Measurements from ENCODE around the gene DENND1A.
A peak's percentile ranks its signal among the peaks of the same experiment; 100 is the strongest.

The DENND1A gene

DNA sequence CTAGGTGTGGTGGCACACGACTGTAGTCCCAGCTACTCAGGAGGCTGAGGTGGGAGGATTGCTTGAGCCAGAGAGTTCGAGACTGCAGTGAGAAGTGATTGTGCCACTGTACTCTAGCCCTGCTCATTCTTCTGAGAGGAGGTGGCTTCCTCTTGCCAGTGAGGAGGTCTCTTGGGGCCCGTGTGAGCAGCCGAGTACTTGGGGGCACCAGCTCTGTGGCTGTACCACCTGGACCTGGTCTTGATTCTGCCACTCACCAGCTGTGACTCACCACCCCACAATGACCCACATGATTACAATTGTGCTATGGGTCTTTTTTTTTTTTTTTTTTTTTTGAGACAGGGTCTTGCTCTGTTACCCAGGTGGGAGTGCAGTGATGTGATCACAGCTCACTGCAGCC is 592.0 kb downstream of the DENND1A start:
- DNase-seq (ENCODE audit: low read depth in 2 of 2): no peak

DNA sequence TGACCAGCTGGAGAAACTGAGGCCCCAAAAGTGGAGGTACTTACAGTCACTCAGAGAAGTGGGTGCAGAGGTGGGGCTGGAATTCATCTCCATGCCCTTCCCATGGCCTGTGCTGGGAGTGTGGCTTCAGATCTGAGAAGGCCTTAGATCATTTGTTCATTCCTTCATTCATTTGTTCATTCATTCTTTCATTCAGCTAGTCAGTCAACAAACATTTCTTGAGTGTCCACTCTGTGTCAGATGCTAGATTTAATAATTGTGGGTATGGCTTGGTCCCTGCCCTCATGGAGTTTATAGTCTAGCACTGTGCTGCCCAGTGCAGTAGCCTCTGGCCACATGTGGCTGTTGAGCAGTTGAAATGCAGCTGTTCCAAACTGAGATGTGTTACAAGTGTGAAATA is 593.0 kb downstream of the DENND1A start:
- no peak for DNase-seq (ENCODE audit: low read depth in 2 of 2)

DNA sequence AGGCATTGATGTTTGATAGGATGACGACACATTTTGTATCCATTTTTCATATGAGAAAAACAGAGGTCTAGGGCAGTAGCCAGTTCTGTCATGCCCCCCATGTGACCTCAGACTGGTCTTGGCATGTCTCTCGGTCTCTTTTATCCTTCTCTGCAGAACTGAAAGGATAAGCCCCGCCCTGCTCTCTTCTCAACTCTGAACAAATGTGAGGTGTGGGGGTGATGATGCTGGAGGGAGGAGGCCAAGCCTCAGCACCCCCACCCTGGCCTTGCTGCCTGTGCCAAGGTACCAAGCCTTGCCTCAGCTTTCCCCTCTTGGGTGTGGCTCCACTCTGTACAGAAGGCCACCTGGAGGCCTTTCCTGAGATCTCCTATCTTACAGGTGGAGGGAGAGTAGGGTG is 593.5 kb downstream of the DENND1A start:
- no peak for DNase-seq (ENCODE audit: low read depth in 2 of 2)

DNA sequence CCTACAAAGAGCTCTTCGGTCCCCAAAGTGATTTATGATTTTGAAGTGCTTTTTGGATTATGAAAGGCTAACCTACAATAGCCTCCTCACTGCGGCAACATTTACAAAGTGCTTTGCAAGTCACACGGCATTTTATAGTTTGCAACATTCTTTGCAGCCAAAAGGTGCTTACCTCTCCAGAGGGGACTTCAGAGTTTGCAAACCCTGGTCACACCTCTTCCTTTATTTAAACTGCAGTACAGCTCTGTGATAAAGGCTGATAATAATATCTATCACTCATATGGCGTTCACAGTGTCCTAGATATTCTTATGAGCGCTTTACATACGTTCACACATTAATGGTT is 594.0 kb downstream of the DENND1A start:
- no peak for DNase-seq (ENCODE audit: low read depth in 2 of 2)

DNA sequence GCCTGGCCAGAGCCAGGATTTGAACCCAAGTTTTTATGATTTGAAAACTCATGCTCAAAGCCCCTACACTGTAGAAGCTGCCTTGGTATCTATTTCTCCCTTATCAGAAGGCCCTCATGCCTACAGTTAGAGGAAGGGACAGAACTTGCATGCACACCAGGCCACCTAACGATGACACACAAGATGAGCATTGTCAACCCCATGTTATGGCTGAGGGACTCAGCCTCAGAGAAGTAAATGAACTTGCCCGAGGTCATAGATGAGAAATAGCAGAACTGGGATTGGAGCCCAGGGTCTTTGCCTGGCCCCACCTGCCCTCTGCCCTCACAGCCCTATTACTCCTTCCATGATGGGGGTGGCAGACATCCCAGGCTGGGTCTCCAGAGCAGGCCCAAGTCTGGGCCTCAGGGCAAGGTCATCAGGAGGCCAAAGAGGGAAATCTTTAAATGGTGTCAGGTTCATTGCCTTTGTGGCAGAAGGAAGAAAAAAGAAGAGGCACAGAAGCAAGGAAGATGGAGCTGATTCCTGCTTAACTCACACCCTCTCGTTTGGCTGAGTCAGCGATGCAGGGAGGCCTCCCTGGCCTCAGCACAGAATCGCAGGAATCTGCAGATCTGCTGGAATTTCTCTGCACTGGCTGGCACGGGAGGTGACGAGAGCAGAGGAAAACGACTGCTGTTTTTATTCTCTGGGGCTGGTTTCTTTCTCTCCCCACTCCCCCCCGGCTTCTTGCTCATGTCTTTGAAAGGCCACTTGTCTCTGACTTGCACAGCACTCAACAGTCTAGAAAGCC is 594.5 kb downstream of the DENND1A start:
- peak; percentile 63 for DNase-seq (ENCODE audit: low read depth in 2 of 2)

DNA sequence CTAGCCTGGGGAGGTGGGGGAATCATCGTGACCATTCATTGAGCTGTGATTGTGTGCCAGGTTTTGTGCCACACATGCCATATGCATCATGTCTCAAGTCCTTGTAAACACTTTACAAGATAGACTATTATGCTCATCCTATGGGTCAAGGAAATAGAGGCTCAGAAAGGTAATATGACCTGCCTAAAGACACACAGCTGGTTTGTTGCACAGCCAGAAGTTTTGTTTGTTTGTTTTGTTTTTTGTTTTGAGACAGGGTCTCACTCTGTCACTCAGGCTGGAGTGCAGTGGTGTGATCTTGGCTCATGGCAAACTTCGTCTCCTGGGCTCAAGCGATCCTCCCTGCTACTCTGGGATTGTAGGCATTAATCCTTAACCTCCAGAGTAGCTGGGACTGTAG is 595.3 kb downstream of the DENND1A start:
- DNase-seq (ENCODE audit: low read depth in 2 of 2): no peak

DNA sequence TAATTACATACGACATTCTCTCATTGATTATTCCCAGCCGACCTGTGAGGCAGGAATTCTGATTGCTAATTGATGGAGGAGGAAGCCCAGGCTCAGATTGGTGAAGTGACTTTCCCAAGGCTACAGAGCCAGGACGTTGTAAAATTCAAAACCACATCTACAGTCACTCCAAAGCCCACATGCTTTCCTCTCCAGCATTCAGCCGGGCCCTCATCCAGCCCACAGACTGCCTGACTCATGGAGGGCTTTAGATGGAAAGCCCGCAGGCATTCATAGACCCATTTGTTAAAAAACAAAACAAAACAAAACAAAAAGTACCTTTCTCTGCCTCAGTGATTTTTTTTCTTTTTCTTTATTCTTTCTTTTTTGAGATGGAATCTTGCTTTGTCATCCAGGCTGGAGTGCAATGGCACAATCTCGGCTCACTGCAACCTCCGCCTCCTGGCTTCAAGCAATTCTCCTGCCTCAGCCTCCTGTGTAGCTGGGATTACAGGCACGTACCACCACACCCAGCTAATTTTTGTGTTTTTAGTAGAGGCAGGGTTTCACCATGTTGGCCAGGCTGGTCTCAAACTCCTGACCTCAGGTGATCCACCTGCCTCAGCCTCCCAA is 596.8 kb downstream of the DENND1A start:
- peak; percentile 69 to 70 for DNase-seq (ENCODE audit: low read depth in 2 of 2)

DNA sequence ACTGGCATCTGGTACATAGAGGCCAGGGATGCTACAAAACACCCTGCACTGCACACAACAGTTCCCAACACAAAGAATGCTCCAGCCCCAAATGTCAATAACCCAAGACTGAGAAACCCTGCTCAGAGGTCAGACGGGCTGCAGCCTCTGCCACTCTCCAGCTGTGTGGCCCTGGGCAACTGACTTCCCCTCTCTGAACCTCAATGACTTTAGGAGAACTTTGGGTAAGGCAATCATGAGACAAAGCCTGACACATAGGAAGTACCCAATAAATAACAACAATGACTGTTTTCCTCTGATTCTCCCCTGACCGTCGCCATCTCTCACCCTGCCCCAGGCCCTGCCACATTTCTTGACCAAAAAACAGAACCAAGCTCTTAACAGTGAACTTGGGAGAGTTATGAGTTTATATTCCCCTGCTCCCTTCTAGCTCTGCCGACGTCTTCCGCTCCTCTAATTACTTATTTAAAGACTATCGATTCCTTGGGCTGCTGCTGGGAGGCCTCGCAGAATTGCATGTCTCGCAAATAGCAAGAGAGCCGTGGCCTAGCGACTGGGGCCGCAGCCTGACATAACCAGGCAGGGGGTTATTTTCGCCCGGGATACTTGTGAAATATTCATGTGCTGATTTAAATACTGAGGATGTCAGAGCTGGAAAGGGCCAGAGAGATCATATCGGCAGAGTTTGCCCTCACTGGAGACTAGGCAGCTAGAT is 598.4 kb downstream of the DENND1A start:
- DNase-seq (ENCODE audit: low read depth in 2 of 2): no peak
